Activated CD8-positive, alpha-beta memory T cell treated with anti-CD3 and anti-CD28 coated beads, Interleukin-2, amount 50 U/mL, for 1 hour (primary cell): Measurements from ENCODE around the gene KBTBD12.

Experiments
- DNase-seq: peaks from one replicate; pipeline ENCODE4 v3.0.0-alpha.2; 2020; ENCODE audit errors: extremely low read depth

The KBTBD12 gene

GRCh38 chr3:127953091-127954035 is 38.3 kb downstream of the KBTBD12 start:
- no peak for DNase-seq

- DNase-seq = no peak
These were observed 39.6 kb downstream of the KBTBD12 start for GRCh38 chr3:127954640-127955039.

GRCh38 chr3:127955728-127956127 is 40.7 kb downstream of the KBTBD12 start:
- no peak for DNase-seq

- no peak for DNase-seq
These were observed 44.0 kb downstream of the KBTBD12 start for GRCh38 chr3:127959041-127959440.

- DNase-seq = no peak
These were observed 44.8 kb downstream of the KBTBD12 start for GRCh38 chr3:127959873-127960272.

GRCh38 chr3:127960421-127960965 is 45.5 kb downstream of the KBTBD12 start:
- DNase-seq = no peak

GRCh38 chr3:127961124-127961523 is 46.1 kb downstream of the KBTBD12 start:
- no peak for DNase-seq

GRCh38 chr3:127961963-127962362 is 46.9 kb downstream of the KBTBD12 start:
- DNase-seq = no peak

GRCh38 chr3:127962937-127963336 is 47.9 kb downstream of the KBTBD12 start:
- DNase-seq = no peak

- DNase-seq = no peak
These were observed 49.0 kb downstream of the KBTBD12 start for GRCh38 chr3:127964053-127964452.

- DNase-seq = no peak
These were observed 49.8 kb downstream of the KBTBD12 start for GRCh38 chr3:127964816-127965215.

GRCh38 chr3:127967316-127967715 is 52.3 kb downstream of the KBTBD12 start:
- DNase-seq = no peak

- DNase-seq = no peak
These were observed 56.0 kb downstream of the KBTBD12 start for GRCh38 chr3:127970966-127971592.

GRCh38 chr3:127974226-127974625 is 59.2 kb downstream of the KBTBD12 start:
- no peak for DNase-seq

- no peak for DNase-seq
These were observed 60.4 kb downstream of the KBTBD12 start for GRCh38 chr3:127975153-127976029.

GRCh38 chr3:127978636-127979035 is 63.6 kb downstream of the KBTBD12 start:
- DNase-seq = no peak

- no peak for DNase-seq
These were observed 64.4 kb downstream of the KBTBD12 start for GRCh38 chr3:127979473-127979872.

- DNase-seq = no peak
These were observed 66.1 kb downstream of the KBTBD12 start for GRCh38 chr3:127981097-127981496.

- DNase-seq = no peak
These were observed 67.1 kb downstream of the KBTBD12 start for GRCh38 chr3:127982155-127982554.

- DNase-seq = no peak
These were observed 69.4 kb downstream of the KBTBD12 start for GRCh38 chr3:127984241-127984975.

- DNase-seq = no peak
These were observed 70.2 kb downstream of the KBTBD12 start for GRCh38 chr3:127985216-127985615.
